WTC11 (cell line): ENCODE measurements around the gene CHPT1. TPM values are rescaled to one million over a fixed set of nuclear protein-coding genes. Genes with fewer than 3 reads are reported as not detected.
A peak's percentile ranks its signal among the peaks of the same experiment; 100 is the strongest.

Source experiments
- ATAC-seq: fragments of 200-7000 bp; cut with Tn5 transposase; 2 replicates; pipeline ENCODE4 v1.10.0; 2021; ENCODE audit warnings: mild to moderate bottlenecking, moderate library complexity
- CTCF ChIA-PET: fragments of 300-600 bp; sonication (Branson Sonifier 250); formaldehyde crosslinking; loops from one replicate; lab custom pipeline; 2021; ENCODE audit warnings: antibody characterized with exemption; lab: Charles Lee
- POLR2A ChIA-PET: fragments of 350-600 bp; sonication (Branson Sonifier 250); formaldehyde crosslinking; loops from one replicate; lab custom pipeline; 2021; ENCODE audit warnings: antibody characterized with exemption; lab: Charles Lee
- DNase-seq: peaks from one replicate; pipeline ENCODE4 v3.0.0; 2021; ENCODE audit warnings: low spot score
- H3K27ac Mint-ChIP-seq: 2 replicates; pipeline ENCODE4 v1.8.0; 2021; ENCODE audit warnings: mixed read lengths
- H3K27me3 Mint-ChIP-seq: 2 replicates; pipeline ENCODE4 v1.8.0; 2021; ENCODE audit warnings: low read depth, mild to moderate bottlenecking, moderate library complexity, mixed read lengths
- H3K36me3 Mint-ChIP-seq: 2 replicates; pipeline ENCODE4 v1.8.0; 2021; ENCODE audit warnings: mixed read lengths
- H3K4me1 Mint-ChIP-seq: 2 replicates; pipeline ENCODE4 v1.8.0; 2022; ENCODE audit warnings: mixed read lengths
- H3K4me3 Mint-ChIP-seq: 2 replicates; pipeline ENCODE4 v1.8.0; 2021; ENCODE audit warnings: mild to moderate bottlenecking, moderate library complexity, mixed read lengths
- H3K9me3 Mint-ChIP-seq: 2 replicates; pipeline ENCODE4 v1.8.0; 2021; ENCODE audit warnings: mixed read lengths
- CDX4 ChIP-seq: fragments of 250-450 bp; sonication (Bioruptor Pico); IDR thresholded peaks from 2 replicates; pipeline ENCODE4 v1.9.0; 2021; ENCODE audit warnings: moderate library complexity, mild to moderate bottlenecking, inconsistent platforms, borderline replicate concordance
- CREM ChIP-seq: sonication (generic); formaldehyde crosslinking; IDR thresholded peaks from 2 replicates; pipeline ENCODE4 v1.8.1; 2022; ENCODE audit warnings: mild to moderate bottlenecking, missing genetic modification reagents, moderate library complexity
- CTCF ChIP-seq: fragments of 200-600 bp; IDR thresholded peaks from 2 replicates; pipeline ENCODE4 v1.8.0; 2022; ENCODE audit warnings: antibody characterized with exemption
- E2F1 ChIP-seq: sonication (generic); formaldehyde crosslinking; IDR thresholded peaks from 2 replicates; pipeline ENCODE4 v1.8.0; 2022; ENCODE audit warnings: mild to moderate bottlenecking, missing genetic modification reagents
- EMX1 ChIP-seq: fragments of 250-450 bp; sonication (Bioruptor Pico); IDR thresholded peaks from 2 replicates; pipeline ENCODE4 v1.8.0; 2021; ENCODE audit warnings: mild to moderate bottlenecking
- ETV6 ChIP-seq: sonication (generic); formaldehyde crosslinking; IDR thresholded peaks from 2 replicates; pipeline ENCODE4 v1.8.1; 2022; ENCODE audit warnings: mild to moderate bottlenecking, missing genetic modification reagents
- GABPB1 ChIP-seq: sonication (generic); formaldehyde crosslinking; IDR thresholded peaks from 2 replicates; pipeline ENCODE4 v1.8.1; 2023; ENCODE audit warnings: mild to moderate bottlenecking, missing genetic modification reagents
- IRF2 ChIP-seq: sonication (generic); formaldehyde crosslinking; IDR thresholded peaks from 2 replicates; pipeline ENCODE4 v1.8.0; 2022; ENCODE audit warnings: low read depth, missing genetic modification reagents, borderline replicate concordance
- JUN ChIP-seq: sonication (generic); formaldehyde crosslinking; IDR thresholded peaks from 2 replicates; pipeline ENCODE4 v1.8.0; 2023; ENCODE audit warnings: mild to moderate bottlenecking, missing genetic modification reagents
- MAX ChIP-seq: sonication (generic); formaldehyde crosslinking; IDR thresholded peaks from 2 replicates; pipeline ENCODE4 v1.8.0; 2022; ENCODE audit warnings: mild to moderate bottlenecking, missing genetic modification reagents
- MXD4 ChIP-seq: fragments of 250-450 bp; sonication (Bioruptor Pico); IDR thresholded peaks from 2 replicates; pipeline ENCODE4 v1.8.0; 2021; ENCODE audit warnings: mild to moderate bottlenecking, moderate library complexity, borderline replicate concordance
- MYBL2 ChIP-seq: sonication (generic); formaldehyde crosslinking; IDR thresholded peaks from 2 replicates; pipeline ENCODE4 v1.8.1; 2023; ENCODE audit warnings: mild to moderate bottlenecking, moderate library complexity, missing genetic modification reagents
- NR1H2 ChIP-seq: sonication (generic); formaldehyde crosslinking; IDR thresholded peaks from 2 replicates; pipeline ENCODE4 v1.9.0; 2021; ENCODE audit warnings: mild to moderate bottlenecking, moderate library complexity, missing genetic modification reagents
- PREB ChIP-seq: sonication (generic); formaldehyde crosslinking; IDR thresholded peaks from 2 replicates; pipeline ENCODE4 v1.8.1; 2022; ENCODE audit warnings: mild to moderate bottlenecking, missing genetic modification reagents, moderate library complexity, borderline replicate concordance
- ZMAT4 ChIP-seq: fragments of 250-450 bp; sonication (Bioruptor Pico); IDR thresholded peaks from 2 replicates; pipeline ENCODE4 v1.9.0; 2021; ENCODE audit warnings: mild to moderate bottlenecking
- ZNF121 ChIP-seq: sonication (generic); formaldehyde crosslinking; IDR thresholded peaks from 2 replicates; pipeline ENCODE4 v1.8.0; 2023; ENCODE audit warnings: missing genetic modification reagents
- ZNF138 ChIP-seq: sonication (generic); formaldehyde crosslinking; conservative IDR thresholded peaks from 2 replicates; pipeline ENCODE4 v1.8.1; 2022; ENCODE audit warnings: mild to moderate bottlenecking, moderate library complexity, missing genetic modification reagents
- ZNF317 ChIP-seq: sonication (generic); formaldehyde crosslinking; IDR thresholded peaks from 2 replicates; pipeline ENCODE4 v1.8.1; 2023; ENCODE audit warnings: low read depth, mild to moderate bottlenecking, moderate library complexity, missing genetic modification reagents, borderline replicate concordance
- ZNF425 ChIP-seq: fragments of 250-450 bp; sonication (Bioruptor Pico); conservative IDR thresholded peaks from 2 replicates; pipeline ENCODE4 v1.9.0; 2021; ENCODE audit warnings: mild to moderate bottlenecking
- total RNA-seq: library from RNA; stranded (reverse); gene quantifications from 3 replicates; pipeline ENCODE4 v1.2.3, GENCODE V29; 2021

CHPT1 gene
- total RNA-seq, 1 experiment from 2014 or later: 19.1 TPM

GRCh38 chr12:101759396-101760047 is 62.1 kb downstream of the CHPT1 start:
- Mint-ChIP-seq H3K4me1 (peaks cover 8% of the 10 kb centered on the region), H3K36me3 (peaks cover 7% of the 10 kb centered on the region), H3K27ac (no peak overlapping the region), H3K27me3 (no peaks in the 10 kb centered on the region), H3K9me3 (no peaks in the 10 kb centered on the region), H3K4me3 (no peak overlapping the region)
- DNase-seq (no peak), ATAC-seq (peak; percentile 68; the same call in 1 of the 2 replicates)
- ChIA-PET CTCF (interaction anchor here (0.6 to 3.3 kb wide), 35 partner anchors 9 to 972 kb away, joined by 3 to 23 read pairs (median 4); partner anchors contain the start of genes GNPTAB and SPIC), POLR2A (interaction anchor here (0.6 to 0.7 kb wide), 2 partner anchors 20 to 109 kb away, joined by 3 read pairs; partner anchors contain the start of gene SYCP3)
- peak; percentile 42 for TF ChIP-seq CTCF
- no peak for TF ChIP-seq ZNF317 (CRISPR knock-in tag)
- TF ChIP-seq CREM: no peak
- no peak for TF ChIP-seq ZNF425 (CRISPR knock-in tag)
- TF ChIP-seq, all 79 proteins: peak for 1

GRCh38 chr12:101761350-101761749 is 63.9 kb downstream of the CHPT1 start:
- no peak for DNase-seq
- no peak overlapping the region for H3K4me3 Mint-ChIP-seq
- no peaks in the 10 kb centered on the region for H3K9me3 Mint-ChIP-seq
- CTCF ChIA-PET: interaction anchor here (2.6 to 3.3 kb wide), 2 partner anchors 12 to 69 kb away, joined by 20 to 23 read pairs; partner anchors contain the start of gene GNPTAB
- peaks cover 8% of the 10 kb centered on the region for H3K4me1 Mint-ChIP-seq
- H3K27me3 Mint-ChIP-seq: no peaks in the 10 kb centered on the region
- peak overlapping the region; percentile 80 for H3K27ac Mint-ChIP-seq
- H3K36me3 Mint-ChIP-seq: peaks cover 5% of the 10 kb centered on the region; the same call in 1 of the 2 replicates
- TF ChIP-seq ZMAT4 (CRISPR knock-in tag) (no peak), ZNF121 (CRISPR knock-in tag) (no peak), MAX (no peak), GABPB1 (no peak), E2F1 (CRISPR knock-in tag) (no peak), ETV6 (CRISPR knock-in tag) (no peak), IRF2 (CRISPR knock-in tag) (no peak), NR1H2 (CRISPR knock-in tag) (no peak), ZNF138 (no peak), MYBL2 (CRISPR knock-in tag) (no peak)
- ATAC-seq: no peak
- POLR2A ChIA-PET: no interaction called here

- no peak for ATAC-seq
- Mint-ChIP-seq H3K36me3 (peaks cover 8% of the 10 kb centered on the region), H3K9me3 (no peaks in the 10 kb centered on the region)
These were observed 64.3 kb downstream of the CHPT1 start for GRCh38 chr12:101761781-101762180.

More at GRCh38 chr12:101761781-101762180, 64.3 kb downstream of the CHPT1 start:
- no peak overlapping the region for H3K4me3 Mint-ChIP-seq
- TF ChIP-seq PREB (CRISPR knock-in tag): no peak
- TF ChIP-seq EMX1 (CRISPR knock-in tag): no peak
- no peak for TF ChIP-seq JUN (CRISPR knock-in tag)
- no peak for TF ChIP-seq MXD4 (CRISPR knock-in tag)
- no peak for TF ChIP-seq CDX4 (CRISPR knock-in tag)
- TF ChIP-seq, all 79 proteins: peak for 0
- Mint-ChIP-seq H3K27ac (peak overlapping the region; percentile 80), H3K4me1 (peaks cover 8% of the 10 kb centered on the region), H3K27me3 (no peaks in the 10 kb centered on the region)
- ChIA-PET POLR2A (no interaction called here), CTCF (interaction anchor here (3.3 kb wide), 1 partner anchor 69 kb away, joined by 23 read pairs; the partner anchor contains the start of gene GNPTAB)
- DNase-seq: no peak
